HG03025 (cell line): Measurements from ENCODE around the gene TNNI2.

Source experiments
- ATAC-seq: cut with Tn5 transposase; IDR thresholded peaks from one replicate; pipeline ENCODE4 v1.9.1; 2021; ENCODE audit warnings: mild to moderate bottlenecking, moderate library complexity; ENCODE audit not compliant: unreplicated experiment, low FRiP score

Gene TNNI2

DNA sequence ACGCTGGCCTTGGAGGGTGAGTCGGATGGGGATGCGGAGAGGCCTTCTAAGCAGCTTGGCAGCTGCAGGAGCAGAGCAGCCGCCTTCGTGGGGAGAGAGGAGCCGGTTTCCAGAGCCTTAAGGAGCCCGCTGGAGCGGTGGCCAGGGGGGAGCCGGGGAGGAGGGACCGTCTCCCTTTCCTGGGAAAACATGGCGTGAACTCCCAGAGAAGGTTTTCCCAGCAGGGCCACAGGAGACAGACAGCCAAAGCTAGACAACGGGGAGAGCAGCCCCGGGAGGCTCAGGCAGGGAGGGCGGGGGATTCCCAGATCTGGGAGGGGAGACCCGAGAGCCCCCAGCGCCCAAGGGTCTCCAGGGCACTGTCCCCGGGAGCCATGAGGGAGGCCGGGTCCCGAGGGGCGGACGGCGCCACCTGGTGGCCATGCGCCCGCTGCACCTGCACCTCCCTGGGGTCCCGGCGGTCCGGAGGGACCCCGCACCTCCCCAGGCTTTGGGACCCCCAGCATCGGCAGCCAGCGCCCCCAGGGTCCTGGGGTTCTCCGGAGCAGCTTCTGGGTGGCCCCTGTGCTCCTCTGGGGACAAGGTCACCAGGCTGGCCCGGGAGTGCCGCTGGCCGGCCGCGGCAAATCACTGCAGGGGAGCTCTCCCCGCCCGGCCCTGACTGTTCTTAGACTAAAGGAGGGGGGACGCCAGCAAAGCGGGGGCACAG, 6.4 kb upstream of the TNNI2 start:
- no peak for ATAC-seq

DNA sequence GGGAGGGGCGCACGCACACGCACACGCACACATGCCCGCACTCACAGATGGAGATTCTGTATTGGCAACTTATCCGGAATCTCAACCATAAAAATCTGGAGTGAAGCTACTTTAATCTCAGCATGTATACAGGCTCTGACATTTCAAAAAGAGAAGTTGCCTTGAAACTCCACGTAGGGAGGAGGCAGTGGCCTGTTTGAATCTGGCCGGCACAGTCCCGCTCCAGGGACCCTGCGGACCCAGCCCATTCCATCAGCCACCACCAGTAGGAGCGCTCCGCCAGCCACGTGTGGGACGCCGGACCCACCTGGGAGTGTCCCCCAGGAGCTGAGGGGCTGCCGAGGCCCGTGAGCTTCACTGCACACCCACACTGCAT, 5.9 kb upstream of the TNNI2 start:
- no peak for ATAC-seq

- ATAC-seq, result no peak
Measured at GRCh38 chr11:1834062-1834610, 4.6 kb upstream of the TNNI2 start.

- no peak for ATAC-seq
Measured at GRCh38 chr11:1834779-1835670, 3.8 kb upstream of the TNNI2 start, which contains the start of gene SYT8. SYT8 (plus strand) TSS chr11:1834990; CDS start chr11:1835106, 116 bp downstream.

DNA sequence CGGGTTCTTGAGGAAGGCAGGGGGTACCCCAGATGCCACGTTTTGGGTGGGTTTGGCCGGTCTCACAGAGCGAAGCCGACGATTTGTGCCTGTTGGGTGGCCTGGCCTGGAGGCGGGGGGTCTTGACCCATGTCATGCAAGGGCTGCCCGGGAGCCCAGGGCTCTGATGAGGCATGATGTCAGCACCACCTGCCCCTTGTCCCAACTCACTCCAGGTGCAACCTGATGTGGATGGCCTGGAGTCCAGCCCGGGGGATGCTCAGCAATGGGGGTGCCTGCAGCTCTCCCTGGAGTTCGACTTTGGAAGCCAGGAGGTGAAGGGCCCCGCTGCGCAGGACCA, 3.1 kb upstream of the TNNI2 start:
- no peak for ATAC-seq

GRCh38 chr11:1836011-1836945, 2.5 kb upstream of the TNNI2 start:
- no peak for ATAC-seq

- no peak for ATAC-seq
Measured at GRCh38 chr11:1837171-1838076, 1.4 kb upstream of the TNNI2 start.

DNA sequence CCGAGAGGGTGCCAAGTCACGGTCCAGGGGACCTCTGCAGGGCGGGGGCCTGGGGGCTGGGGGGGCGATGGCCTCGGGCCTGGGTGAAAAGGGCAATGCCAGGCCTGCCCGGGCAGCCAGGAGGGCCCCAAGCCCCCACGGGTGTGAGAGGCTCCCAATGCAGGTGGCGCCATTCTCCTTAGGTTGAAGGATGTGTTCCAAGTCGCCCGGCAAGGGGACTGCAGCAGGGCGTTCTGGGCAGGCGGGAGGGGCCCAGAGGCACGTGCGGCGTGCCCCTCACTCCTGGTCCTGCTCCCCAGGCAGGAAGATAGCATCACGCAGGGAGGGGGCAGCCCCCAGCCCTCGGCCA, 730 bp upstream of the TNNI2 start:
- no peak for ATAC-seq

DNA sequence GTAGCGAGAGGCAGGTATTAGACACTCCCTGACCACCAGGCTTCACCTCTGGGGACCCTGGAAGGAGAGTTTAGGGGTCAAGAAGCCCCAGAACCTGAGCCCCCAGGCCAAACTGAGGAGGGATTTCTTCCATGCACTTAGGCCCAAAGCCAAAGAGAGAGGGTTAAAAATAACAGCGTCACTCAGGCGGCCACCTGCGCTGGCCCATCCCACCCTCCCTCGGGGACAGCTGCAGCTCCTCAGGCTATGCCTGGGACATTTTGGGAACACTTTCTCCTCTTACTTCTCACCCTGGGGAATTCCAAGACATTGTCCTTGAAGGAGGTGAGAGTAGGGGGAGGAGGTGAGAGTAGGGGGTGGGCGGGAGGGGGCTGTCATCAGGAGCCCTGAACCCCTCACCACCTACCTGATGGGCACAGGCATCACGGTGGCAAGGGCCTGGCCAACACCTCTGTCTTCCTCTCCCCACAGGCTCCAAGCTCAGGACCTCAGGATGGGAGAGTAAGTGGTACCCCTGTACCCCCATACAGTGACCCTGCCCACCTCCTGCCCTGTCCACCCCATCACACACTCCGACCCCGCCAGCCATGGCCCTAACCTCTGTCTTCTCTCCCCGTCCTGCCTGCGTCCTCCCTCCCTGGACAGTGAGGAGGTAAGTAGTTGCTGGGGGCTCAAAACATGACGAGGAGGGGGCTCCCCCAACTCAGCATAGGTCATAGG, 583 bp downstream of the TNNI2 start:
- ATAC-seq, result no peak

DNA sequence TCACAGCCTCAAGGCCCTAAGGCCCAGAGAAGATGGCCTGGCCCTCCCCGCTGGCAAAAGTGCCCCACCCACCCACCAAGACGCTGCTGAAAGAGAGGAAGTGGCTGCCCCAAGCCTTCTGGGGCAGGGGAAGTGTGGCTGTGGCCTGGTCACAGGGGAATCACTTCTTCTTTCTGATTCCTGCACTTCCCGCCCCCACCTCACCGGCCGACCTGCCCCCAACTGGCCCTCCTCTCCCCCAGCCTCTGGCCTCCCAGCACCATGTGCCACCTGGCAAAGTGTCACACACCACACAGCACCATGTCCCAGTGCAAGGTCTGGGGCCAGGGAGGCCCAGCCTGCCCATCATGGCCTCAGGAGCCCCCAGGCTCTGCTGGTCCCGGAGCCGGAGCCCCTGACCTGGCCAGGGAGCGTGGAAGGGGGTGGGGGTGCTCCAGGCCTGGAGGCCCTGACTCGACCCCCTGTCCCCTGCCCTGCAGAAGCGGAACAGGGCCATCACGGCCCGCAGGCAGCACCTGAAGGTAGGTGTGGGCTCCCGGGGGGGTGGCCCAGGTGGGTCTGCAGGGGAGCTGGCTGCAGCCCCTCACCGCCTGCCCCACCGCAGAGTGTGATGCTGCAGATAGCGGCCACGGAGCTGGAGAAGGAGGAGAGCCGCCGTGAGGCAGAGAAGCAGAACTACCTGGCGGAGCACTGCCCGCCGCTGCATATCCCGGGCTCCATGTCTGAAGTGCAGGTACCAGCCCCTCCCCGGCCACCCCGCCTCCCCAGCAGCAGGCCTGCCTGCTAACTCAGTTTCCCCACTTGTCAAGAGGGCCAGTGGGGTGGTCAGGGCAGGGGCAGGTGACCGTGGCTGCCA, 1.4 kb downstream of the TNNI2 start:
- ATAC-seq, result no peak

- ATAC-seq, result no peak
Measured at GRCh38 chr11:1840780-1841480, 2.1 kb downstream of the TNNI2 start.

GRCh38 chr11:1841511-1842148, 2.8 kb downstream of the TNNI2 start:
- no peak for ATAC-seq

DNA sequence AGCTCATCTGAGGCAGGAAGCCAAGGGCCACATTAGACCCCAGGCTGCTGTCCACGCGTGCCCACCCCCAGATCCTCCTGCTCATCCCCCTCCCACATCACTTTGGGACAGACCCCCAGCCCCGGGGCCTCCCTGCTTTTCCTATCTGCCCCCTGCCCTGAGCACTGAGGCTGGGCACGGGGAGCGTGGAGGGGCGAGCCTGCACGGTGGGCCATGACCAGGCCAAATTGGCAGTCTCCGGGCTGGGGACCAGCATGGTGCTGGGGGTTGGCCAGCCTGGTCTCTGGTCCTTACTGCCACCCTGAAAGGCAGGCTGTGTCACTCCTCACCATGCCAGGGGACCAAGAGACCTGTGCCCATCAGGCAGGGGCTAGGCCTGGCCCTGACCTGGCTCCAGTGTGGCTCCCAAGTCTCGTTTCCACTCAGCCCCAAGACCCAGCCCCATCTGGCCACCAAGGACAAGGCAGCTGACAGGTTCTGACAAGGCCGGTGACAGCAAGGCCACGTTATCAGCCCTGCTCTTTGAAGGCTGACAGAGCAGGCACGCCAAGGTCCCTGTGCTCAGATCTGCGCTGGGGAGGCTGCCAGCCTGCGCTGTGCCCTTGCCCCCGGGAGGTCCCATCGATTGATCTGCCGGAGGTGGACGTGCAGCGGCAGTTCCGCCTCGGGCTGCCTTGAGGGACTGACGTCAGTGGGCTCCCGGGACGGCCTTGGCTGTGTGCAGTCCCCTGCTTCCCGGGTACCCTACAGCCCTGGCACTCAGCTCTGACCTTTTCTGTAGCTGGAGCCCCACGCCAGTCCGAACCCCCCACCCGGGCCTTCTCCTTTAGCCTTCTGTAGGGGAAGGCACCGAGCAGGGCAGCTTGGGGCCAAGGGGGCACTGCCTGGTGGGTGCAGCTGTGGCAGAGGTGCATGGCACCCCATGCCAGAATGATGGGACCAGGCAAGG, 3.6 kb downstream of the TNNI2 start:
- no peak for ATAC-seq

- ATAC-seq, result no peak
Measured at GRCh38 chr11:1843098-1843473, 4.3 kb downstream of the TNNI2 start.

- no peak for ATAC-seq
Measured at GRCh38 chr11:1843796-1844195, 5.0 kb downstream of the TNNI2 start.
